Panc1 (cell line): Measurements from ENCODE around the gene BBX.

Source experiments
- CTCF ChIP-seq: fragments of 450-650 bp; IDR thresholded peaks from 2 replicates; pipeline ENCODE4 v1.5.1; 2017; ENCODE audit warnings: mild to moderate bottlenecking
- TCF7L2 ChIP-seq: IDR thresholded peaks from 2 replicates; pipeline ENCODE4 v1.6.1; 2011; ENCODE audit warnings: mild to moderate bottlenecking, low read depth, low read length, inconsistent platforms

- no peak for TF ChIP-seq CTCF
- no peak for TF ChIP-seq TCF7L2
These were observed 1.2 kb upstream of the BBX start for GRCh38 chr3:107521469-107522059.
